ENCODE results near the gene RBM19. TPM values are rescaled to one million over a fixed set of nuclear protein-coding genes. Genes with fewer than 3 reads are reported as not detected.

RBM19 gene
- total and polyA plus RNA-seq, 3 donors from 2014 or later = 28.9 to 55.4 (median 49.5) TPM

- TF ChIP-seq CTCF (IDR thresholded peaks at IDR 0.05) = no peak
- no peak for TF ChIP-seq POLR2A (IDR thresholded peaks at IDR 0.05)
- no peaks in the 10 kb centered on the region for H3K27me3 ChIP-seq
- intact Hi-C loops (cut with DNase I; ENCODE audit: low total_unique reads) = no loop called here
- WGBS, 2 donors = 85 to 92% methylated on average over 5 of the region's 5 CpGs
- no peak overlapping the region for H3K4me3 ChIP-seq
- H3K27ac ChIP-seq = no peak overlapping the region
- H3K36me3 ChIP-seq (ENCODE audit: low read depth, missing control alignments) = no peaks in the 10 kb centered on the region
- DNase-seq = no peak
- H3K4me1 ChIP-seq = no peaks in the 10 kb centered on the region
- H3K9me3 ChIP-seq = no peaks in the 10 kb centered on the region
These were observed 142.3 kb downstream of the RBM19 start for GRCh38 chr12:113823816-113824215.

- 73% methylated on average over 9 to 16 of the region's 16 CpGs for WGBS, 2 donors
- H3K27ac ChIP-seq = no peak overlapping the region
- intact Hi-C loops (cut with DNase I; ENCODE audit: low total_unique reads) = no loop called here
- H3K9me3 ChIP-seq = no peaks in the 10 kb centered on the region
- no peaks in the 10 kb centered on the region for H3K36me3 ChIP-seq (ENCODE audit: low read depth, missing control alignments)
- TF ChIP-seq POLR2A (IDR thresholded peaks at IDR 0.05) = no peak
- no peak for TF ChIP-seq CTCF (IDR thresholded peaks at IDR 0.05)
- no peaks in the 10 kb centered on the region for H3K27me3 ChIP-seq
- no peak overlapping the region for H3K4me3 ChIP-seq
- DNase-seq = no peak
- H3K4me1 ChIP-seq = no peaks in the 10 kb centered on the region
These were observed 143.1 kb downstream of the RBM19 start for GRCh38 chr12:113823016-113823415.

- Histone ChIP-seq H3K9me3 (no peaks in the 10 kb centered on the region), H3K36me3 (ENCODE audit: low read depth, missing control alignments) (no peaks in the 10 kb centered on the region), H3K4me1 (no peaks in the 10 kb centered on the region), H3K27me3 (no peaks in the 10 kb centered on the region), H3K4me3 (no peak overlapping the region), H3K27ac (no peak overlapping the region)
- no peak for DNase-seq
- 97 to 100% methylated on average over 4 to 8 of the region's 8 CpGs for WGBS, 2 donors
- TF ChIP-seq CTCF (IDR thresholded peaks at IDR 0.05) (no peak), POLR2A (IDR thresholded peaks at IDR 0.05) (no peak)
- intact Hi-C loops (cut with DNase I; ENCODE audit: low total_unique reads) = no loop called here
These were observed 145.3 kb downstream of the RBM19 start for GRCh38 chr12:113820842-113821241.

- H3K4me3 ChIP-seq = no peak overlapping the region
- no peak for DNase-seq
- WGBS, 2 donors = 84 to 87% methylated on average over 15 of the region's 15 CpGs
- intact Hi-C loops (cut with DNase I; ENCODE audit: low total_unique reads) = no loop called here
- H3K9me3 ChIP-seq = no peaks in the 10 kb centered on the region
- TF ChIP-seq POLR2A (IDR thresholded peaks at IDR 0.05) = no peak
- TF ChIP-seq CTCF (IDR thresholded peaks at IDR 0.05) = no peak
- H3K4me1 ChIP-seq = no peaks in the 10 kb centered on the region
- H3K27me3 ChIP-seq = no peaks in the 10 kb centered on the region
- H3K27ac ChIP-seq = no peak overlapping the region
- H3K36me3 ChIP-seq (ENCODE audit: low read depth, missing control alignments) = no peaks in the 10 kb centered on the region
These were observed 145.8 kb downstream of the RBM19 start for GRCh38 chr12:113820309-113820708.

GRCh38 chr12:113819495-113819894, 146.6 kb downstream of the RBM19 start:
- Histone ChIP-seq H3K4me1 (no peaks in the 10 kb centered on the region), H3K9me3 (no peaks in the 10 kb centered on the region), H3K27ac (no peak overlapping the region), H3K4me3 (no peak overlapping the region), H3K36me3 (ENCODE audit: low read depth, missing control alignments) (no peaks in the 10 kb centered on the region), H3K27me3 (no peaks in the 10 kb centered on the region)
- 89 to 95% methylated on average over 10 of the region's 10 CpGs for WGBS, 2 donors
- DNase-seq = no peak
- TF ChIP-seq CTCF (IDR thresholded peaks at IDR 0.05) (no peak), POLR2A (IDR thresholded peaks at IDR 0.05) (no peak)
- intact Hi-C loops (cut with DNase I; ENCODE audit: low total_unique reads) = no loop called here
